Erythroblast (primary cell): Measurements from ENCODE around the gene SIPA1L3.

Source experiments
- DNase-seq, 2 experiments: peaks; one replicate each; lab custom pipeline; 2025; lab: John Stamatoyannopoulos, UW
- GATA1 ChIP-seq: IDR thresholded peaks from 2 replicates; pipeline ENCODE4 v1.6.1; 2011; ENCODE audit warnings: low read depth, mild to moderate bottlenecking, control low read depth, low read length, moderate library complexity
- POLR2A ChIP-seq: IDR thresholded peaks from 2 replicates; pipeline ENCODE4 v1.6.1; 2011; ENCODE audit warnings: mild to moderate bottlenecking, low read length

SIPA1L3 gene

GRCh38 chr19:38141108-38141507 is 234.1 kb downstream of the SIPA1L3 start:
- no peak for TF ChIP-seq POLR2A
- TF ChIP-seq GATA1 = no peak
- no peak for DNase-seq

DNA sequence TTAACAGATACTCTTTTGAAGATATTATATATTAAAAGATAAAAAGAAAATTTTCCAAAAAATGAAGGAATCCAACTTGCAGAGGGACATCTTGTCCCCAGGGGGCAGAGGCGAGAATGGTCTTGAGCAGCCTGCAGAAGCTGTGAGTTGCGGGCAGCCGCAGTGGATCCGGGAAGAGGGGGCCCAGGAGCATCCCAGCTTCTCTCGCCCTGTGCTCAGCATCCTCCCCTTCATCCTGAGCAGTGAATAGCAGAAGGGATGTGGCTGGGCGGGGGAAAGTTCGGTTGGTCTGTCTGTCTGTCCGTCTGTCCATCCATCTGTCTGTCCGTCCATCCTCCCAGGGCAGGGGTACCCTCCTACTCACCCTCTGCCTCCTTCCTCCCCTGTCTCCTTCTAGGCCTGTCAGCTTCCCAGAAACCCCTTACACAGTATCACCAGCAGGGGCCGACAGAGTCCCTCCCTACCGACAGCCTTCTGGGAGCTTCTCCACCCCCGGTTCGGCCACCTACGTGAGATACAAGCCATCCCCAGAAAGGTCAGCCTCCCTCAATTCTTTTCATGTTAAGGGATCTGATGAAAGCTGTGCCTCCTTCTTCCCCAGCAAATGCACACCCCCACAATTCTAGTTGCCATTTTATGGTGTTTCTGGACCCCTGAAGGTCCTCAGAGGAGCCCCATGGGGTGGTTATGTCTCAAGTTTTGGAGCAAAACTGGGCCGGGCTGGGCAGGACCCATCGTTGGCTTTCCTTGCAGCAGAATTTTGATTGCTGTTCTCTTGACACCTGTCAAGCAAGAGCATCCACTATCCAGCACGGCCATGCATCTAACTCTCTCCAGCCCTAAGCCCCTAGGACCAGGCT is 235.4 kb downstream of the SIPA1L3 start:
- TF ChIP-seq GATA1 (no peak), POLR2A (no peak)
- peak; percentile 52 to 61 for DNase-seq

GRCh38 chr19:38143847-38144246 is 236.8 kb downstream of the SIPA1L3 start:
- no peak for TF ChIP-seq GATA1
- TF ChIP-seq POLR2A = no peak
- no peak for DNase-seq

- TF ChIP-seq POLR2A = no peak
- TF ChIP-seq GATA1 = no peak
- DNase-seq = no peak
These were observed 237.7 kb downstream of the SIPA1L3 start for GRCh38 chr19:38144667-38145066.

- no peak for DNase-seq
- TF ChIP-seq GATA1 (no peak), POLR2A (no peak)
These were observed 238.6 kb downstream of the SIPA1L3 start for GRCh38 chr19:38145623-38146022.

DNA sequence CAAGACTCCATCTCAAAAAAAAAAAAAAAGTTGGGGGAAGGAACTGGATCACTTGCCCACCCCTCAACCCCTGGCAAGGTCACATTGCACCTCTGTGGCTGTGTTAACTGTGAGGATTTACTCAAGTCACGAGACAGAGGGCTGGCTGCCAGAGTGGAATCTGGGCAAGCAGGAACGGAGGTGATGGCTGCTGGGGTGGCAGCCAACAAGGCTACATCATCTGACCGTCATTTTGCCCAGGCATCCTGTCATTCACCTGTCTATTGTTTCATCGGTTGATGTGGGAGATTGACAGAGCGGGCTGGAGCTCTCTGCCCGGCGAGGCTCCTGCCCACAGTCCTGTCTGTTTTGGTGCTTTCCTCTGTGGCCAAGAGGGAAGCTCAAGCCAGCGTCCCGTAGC is 241.3 kb downstream of the SIPA1L3 start:
- TF ChIP-seq GATA1 (no peak), POLR2A (no peak)
- DNase-seq = no peak

GRCh38 chr19:38149661-38150061 is 242.7 kb downstream of the SIPA1L3 start:
- DNase-seq = no peak
- TF ChIP-seq POLR2A = no peak
- TF ChIP-seq GATA1 = no peak

DNA sequence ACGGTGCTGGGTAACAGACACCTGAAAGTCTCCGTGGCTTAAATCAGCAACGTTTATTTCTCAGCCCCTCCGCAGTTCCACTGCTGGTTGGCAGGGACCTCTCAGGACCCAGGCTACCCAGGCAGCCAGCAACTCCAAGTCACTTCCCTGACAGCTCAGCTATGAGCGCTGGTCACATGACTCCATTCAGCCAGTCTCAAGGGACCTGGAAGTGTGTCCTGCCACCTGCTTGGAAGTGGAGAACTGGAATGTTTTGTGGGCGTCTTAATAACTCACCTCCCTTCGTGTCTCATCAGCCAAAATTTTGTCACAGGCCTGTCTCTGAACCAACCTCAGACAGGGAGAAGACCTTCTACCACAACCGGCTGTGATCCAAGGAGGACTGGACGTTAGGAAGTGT is 244.2 kb downstream of the SIPA1L3 start:
- DNase-seq = no peak
- TF ChIP-seq GATA1 (no peak), POLR2A (no peak)

- DNase-seq = peak; percentile 71 to 89
- TF ChIP-seq GATA1 (peak; percentile 57), POLR2A (no peak)
These were observed 245.7 kb downstream of the SIPA1L3 start for GRCh38 chr19:38152461-38153379.

GRCh38 chr19:38155453-38155852 is 248.4 kb downstream of the SIPA1L3 start:
- DNase-seq = no peak
- TF ChIP-seq GATA1 (no peak), POLR2A (no peak)

DNA sequence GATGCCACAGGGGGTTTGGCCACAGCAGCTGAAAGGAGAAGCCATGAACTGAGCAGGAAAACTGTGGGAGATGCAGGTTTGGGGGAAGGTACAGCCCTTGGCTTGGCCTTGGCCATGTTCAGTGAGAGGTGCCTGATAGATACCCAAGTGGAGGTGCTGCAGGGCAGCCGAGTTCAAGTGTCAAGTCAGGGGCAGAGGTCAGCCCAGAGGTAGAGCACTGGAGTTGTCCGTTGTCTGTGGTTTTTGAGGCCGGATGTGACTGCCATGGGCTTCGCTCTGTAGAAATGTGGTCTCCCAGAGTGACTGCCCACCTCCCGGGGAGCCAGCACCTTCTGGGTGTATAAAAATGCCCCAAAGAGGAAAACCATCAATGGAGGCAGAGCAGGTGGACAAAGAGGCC is 251.7 kb downstream of the SIPA1L3 start:
- no peak for TF ChIP-seq GATA1
- TF ChIP-seq POLR2A = no peak
- no peak for DNase-seq

GRCh38 chr19:38162094-38162493 is 255.1 kb downstream of the SIPA1L3 start:
- TF ChIP-seq GATA1 (no peak), POLR2A (no peak)

DNA sequence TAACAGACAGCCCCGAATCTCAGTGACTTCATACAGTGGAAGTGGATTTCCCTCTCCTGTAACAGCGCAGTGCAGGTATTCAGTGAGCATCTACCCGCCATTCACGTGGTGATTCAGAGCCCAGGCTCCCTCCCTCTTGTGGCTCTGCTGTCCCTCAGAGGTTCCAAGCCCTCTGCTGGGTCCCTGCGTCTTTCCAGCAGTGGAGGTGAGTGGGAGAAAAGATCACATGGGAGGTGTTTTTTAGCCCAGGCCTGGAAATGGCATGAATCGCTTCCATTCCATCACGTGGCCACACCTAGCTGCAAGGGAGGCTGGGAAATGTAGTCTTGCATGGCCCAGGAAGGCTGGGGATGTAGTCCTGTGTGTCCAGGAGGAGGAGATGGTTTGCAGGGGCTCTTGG is 255.6 kb downstream of the SIPA1L3 start:
- no peak for DNase-seq
- TF ChIP-seq GATA1 (no peak), POLR2A (no peak)

More at GRCh38 chr19:38162094-38162493, 255.1 kb downstream of the SIPA1L3 start:
- no peak for DNase-seq

DNA sequence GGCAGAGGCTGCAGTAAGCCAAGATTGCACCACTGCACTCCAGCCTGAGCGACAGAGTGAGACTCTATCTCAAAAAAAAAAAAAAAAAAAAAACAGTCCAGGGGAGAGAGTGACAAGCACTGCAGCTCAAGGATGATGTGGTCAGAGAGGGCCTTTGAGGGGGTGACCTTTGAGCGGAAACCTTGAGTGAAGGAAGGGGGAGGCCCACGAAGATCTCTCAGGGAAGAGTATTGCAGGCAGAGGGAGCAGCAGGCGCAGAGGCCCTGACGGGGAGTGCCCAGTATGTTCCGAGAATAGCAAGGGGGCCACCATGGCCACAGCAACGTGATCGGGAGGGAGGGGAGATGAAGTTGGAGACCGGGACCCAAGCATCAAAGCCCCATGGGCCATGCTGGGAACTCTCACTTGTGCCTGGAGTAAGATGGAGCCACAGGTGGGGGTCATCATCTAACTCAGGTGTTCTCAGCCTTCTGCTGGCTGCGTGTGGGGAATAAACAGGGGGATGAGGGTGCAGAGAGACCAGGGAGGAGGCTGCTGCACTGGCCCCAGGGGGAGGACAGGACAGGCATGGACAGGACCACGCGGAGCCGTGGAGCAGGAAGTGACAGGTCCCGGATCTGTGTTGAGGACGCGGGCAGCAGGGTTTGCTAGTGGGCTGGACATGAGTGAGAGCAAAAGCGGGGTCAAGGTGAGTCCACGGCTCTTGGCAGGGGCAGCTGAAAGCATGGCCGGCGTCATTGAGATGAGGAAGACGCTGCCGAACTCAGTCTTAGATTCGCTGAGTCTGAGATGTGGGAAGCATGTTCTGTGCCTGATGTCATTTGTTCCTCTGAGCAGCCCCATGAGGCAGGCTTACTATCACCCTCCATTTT is 256.6 kb downstream of the SIPA1L3 start:
- no peak for DNase-seq
- TF ChIP-seq GATA1 (no peak), POLR2A (no peak)
